Rectal smooth muscle tissue (tissue), 1 donor: Measurements from ENCODE around the gene PRSS56.

Source experiments
- H3K27ac ChIP-seq: one replicate; pipeline ENCODE4 v1.7.0; 2013; ENCODE audit warnings: low read depth, low read length, inconsistent platforms
- H3K27me3 ChIP-seq: one replicate; pipeline ENCODE4 v1.7.0; 2013; ENCODE audit warnings: low read length; ENCODE audit not compliant: control insufficient read depth, insufficient read depth
- H3K36me3 ChIP-seq: one replicate; pipeline ENCODE4 v1.7.0; 2013; ENCODE audit warnings: low read length; ENCODE audit not compliant: control insufficient read depth, insufficient read depth
- H3K4me1 ChIP-seq: one replicate; pipeline ENCODE4 v1.7.0; 2013; ENCODE audit warnings: low read length; ENCODE audit not compliant: control insufficient read depth, insufficient read depth
- H3K4me3 ChIP-seq: one replicate; pipeline ENCODE4 v1.7.0; 2013; ENCODE audit warnings: low read length
- H3K9ac ChIP-seq: one replicate; pipeline ENCODE4 v1.7.0; 2013; ENCODE audit warnings: low read length

The PRSS56 gene

GRCh38 chr2:232489516-232490220, 30.5 kb upstream of the PRSS56 start:
- no peaks in the 10 kb centered on the region for H3K36me3 ChIP-seq
- no peaks in the 10 kb centered on the region for H3K4me1 ChIP-seq
- H3K27ac ChIP-seq, result no peak overlapping the region
- no peak overlapping the region for H3K9ac ChIP-seq
- peaks cover 8% of the 10 kb centered on the region for H3K27me3 ChIP-seq
- no peak overlapping the region for H3K4me3 ChIP-seq

- Histone ChIP-seq H3K9ac (no peak overlapping the region), H3K4me3 (no peak overlapping the region), H3K27me3 (peaks cover 5% of the 10 kb centered on the region), H3K4me1 (no peaks in the 10 kb centered on the region), H3K27ac (no peak overlapping the region), H3K36me3 (no peaks in the 10 kb centered on the region)
Measured at GRCh38 chr2:232490221-232491138, 29.7 kb upstream of the PRSS56 start.

GRCh38 chr2:232491139-232491780, 28.9 kb upstream of the PRSS56 start:
- H3K9ac ChIP-seq, result no peak overlapping the region
- no peaks in the 10 kb centered on the region for H3K27me3 ChIP-seq
- H3K4me1 ChIP-seq, result no peaks in the 10 kb centered on the region
- H3K4me3 ChIP-seq, result no peak overlapping the region
- no peak overlapping the region for H3K27ac ChIP-seq
- H3K36me3 ChIP-seq, result no peaks in the 10 kb centered on the region

- Histone ChIP-seq H3K27ac (no peak overlapping the region), H3K27me3 (no peaks in the 10 kb centered on the region), H3K4me1 (no peaks in the 10 kb centered on the region), H3K36me3 (no peaks in the 10 kb centered on the region), H3K4me3 (no peak overlapping the region), H3K9ac (no peak overlapping the region)
Measured at GRCh38 chr2:232492236-232492848, 27.8 kb upstream of the PRSS56 start.

GRCh38 chr2:232492963-232493700, 27.1 kb upstream of the PRSS56 start:
- Histone ChIP-seq H3K4me1 (no peaks in the 10 kb centered on the region), H3K36me3 (no peaks in the 10 kb centered on the region), H3K9ac (no peak overlapping the region), H3K27ac (no peak overlapping the region), H3K4me3 (no peak overlapping the region), H3K27me3 (no peaks in the 10 kb centered on the region)

- no peaks in the 10 kb centered on the region for H3K36me3 ChIP-seq
- no peak overlapping the region for H3K27ac ChIP-seq
- no peak overlapping the region for H3K9ac ChIP-seq
- no peaks in the 10 kb centered on the region for H3K4me1 ChIP-seq
- H3K27me3 ChIP-seq, result no peaks in the 10 kb centered on the region
- H3K4me3 ChIP-seq, result no peak overlapping the region
Measured at GRCh38 chr2:232493701-232494474, 26.3 kb upstream of the PRSS56 start.

DNA sequence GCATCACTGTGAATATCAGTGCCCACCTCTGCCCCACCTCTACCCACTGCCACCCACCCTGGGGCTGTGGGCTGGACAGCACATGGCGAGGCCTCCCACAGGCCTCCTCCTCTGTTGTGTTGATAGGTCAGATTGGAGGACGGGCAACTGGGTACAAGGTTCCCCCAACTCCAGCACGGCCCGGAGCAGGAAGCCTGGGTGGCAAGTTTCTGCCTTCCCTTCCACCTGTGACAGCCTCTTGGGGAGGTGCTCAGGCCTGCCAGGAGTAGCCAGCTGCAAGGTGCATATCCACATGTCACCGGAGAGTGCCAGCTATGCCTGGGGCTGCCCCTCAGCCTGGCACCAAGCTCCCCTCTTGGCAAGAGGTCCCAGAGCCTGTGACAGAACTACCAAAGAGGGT, 25.6 kb upstream of the PRSS56 start:
- Histone ChIP-seq H3K4me3 (no peak overlapping the region), H3K27me3 (no peaks in the 10 kb centered on the region), H3K36me3 (no peaks in the 10 kb centered on the region), H3K4me1 (no peaks in the 10 kb centered on the region), H3K27ac (no peak overlapping the region), H3K9ac (no peak overlapping the region)

DNA sequence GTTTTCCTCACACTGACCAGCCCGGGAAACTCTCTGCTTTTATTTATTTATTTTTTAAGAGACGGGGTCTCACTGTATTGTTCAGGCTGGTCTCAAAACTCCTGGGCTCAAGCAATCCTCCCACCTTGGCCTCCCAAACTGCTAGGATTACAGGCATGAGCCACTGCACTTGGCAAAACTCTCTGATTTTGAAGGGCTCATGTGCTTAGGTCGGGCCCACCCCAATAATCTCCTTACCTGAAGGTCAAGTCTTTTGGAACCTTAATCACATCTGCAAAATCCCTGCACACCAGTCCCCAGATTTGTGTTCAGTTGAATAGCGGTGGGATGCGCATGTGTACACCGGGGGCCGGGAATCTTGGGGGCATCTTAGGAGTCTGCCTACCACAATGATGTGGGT, 24.9 kb upstream of the PRSS56 start:
- Histone ChIP-seq H3K36me3 (no peaks in the 10 kb centered on the region), H3K27ac (no peak overlapping the region), H3K4me3 (no peak overlapping the region), H3K4me1 (no peaks in the 10 kb centered on the region), H3K27me3 (no peaks in the 10 kb centered on the region), H3K9ac (no peak overlapping the region)

- Histone ChIP-seq H3K9ac (no peak overlapping the region), H3K4me3 (no peak overlapping the region), H3K27ac (no peak overlapping the region), H3K27me3 (no peaks in the 10 kb centered on the region), H3K36me3 (no peaks in the 10 kb centered on the region), H3K4me1 (no peaks in the 10 kb centered on the region)
Measured at GRCh38 chr2:232496501-232497270, 23.5 kb upstream of the PRSS56 start.

GRCh38 chr2:232497348-232497747, 22.8 kb upstream of the PRSS56 start:
- Histone ChIP-seq H3K9ac (no peak overlapping the region), H3K4me3 (no peak overlapping the region), H3K27ac (no peak overlapping the region), H3K27me3 (no peaks in the 10 kb centered on the region), H3K4me1 (no peaks in the 10 kb centered on the region), H3K36me3 (no peaks in the 10 kb centered on the region)

DNA sequence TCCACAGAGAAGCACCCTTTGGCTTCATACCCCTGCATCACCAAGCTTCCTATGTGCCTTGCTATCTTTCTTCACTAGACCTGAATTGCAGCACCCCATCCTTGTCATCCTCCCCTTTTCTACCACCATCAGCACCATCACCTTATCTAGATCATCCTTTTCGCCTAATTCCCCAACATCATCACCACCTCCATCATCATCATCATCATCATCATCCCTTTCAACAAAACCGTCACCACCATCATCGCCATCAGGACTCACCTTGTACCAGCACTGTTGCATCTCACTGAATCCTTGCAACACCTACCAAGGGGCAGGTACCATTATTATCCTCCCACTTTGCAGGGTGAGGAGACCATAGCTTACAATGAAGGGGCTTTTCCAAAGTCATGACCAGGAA, 21.7 kb upstream of the PRSS56 start:
- H3K27ac ChIP-seq, result no peak overlapping the region
- H3K4me3 ChIP-seq, result no peak overlapping the region
- H3K36me3 ChIP-seq, result no peaks in the 10 kb centered on the region
- H3K27me3 ChIP-seq, result no peaks in the 10 kb centered on the region
- H3K9ac ChIP-seq, result no peak overlapping the region
- H3K4me1 ChIP-seq, result no peaks in the 10 kb centered on the region
